Head of caudate nucleus (tissue), 42 donors: ENCODE data around the gene COL26A1.

Experiments
- DNase-seq, 42 donors: peaks; one replicate each; pipeline versions ENCODE4 v3.0.0 to v3.0.0-alpha.2; 2020 to 2021; ENCODE audit warnings: mixed read lengths in 7 of 42
- intact Hi-C: fragments of 100-400 bp; cut with DNase I; formaldehyde crosslinking; loops from one replicate; pipeline ENCODE4 v1.15.0; 2022

Gene COL26A1

GRCh38 chr7:101368422-101369165, 5.9 kb downstream of the COL26A1 start:
- no peak for DNase-seq
- intact Hi-C loops: no loop called here

DNA sequence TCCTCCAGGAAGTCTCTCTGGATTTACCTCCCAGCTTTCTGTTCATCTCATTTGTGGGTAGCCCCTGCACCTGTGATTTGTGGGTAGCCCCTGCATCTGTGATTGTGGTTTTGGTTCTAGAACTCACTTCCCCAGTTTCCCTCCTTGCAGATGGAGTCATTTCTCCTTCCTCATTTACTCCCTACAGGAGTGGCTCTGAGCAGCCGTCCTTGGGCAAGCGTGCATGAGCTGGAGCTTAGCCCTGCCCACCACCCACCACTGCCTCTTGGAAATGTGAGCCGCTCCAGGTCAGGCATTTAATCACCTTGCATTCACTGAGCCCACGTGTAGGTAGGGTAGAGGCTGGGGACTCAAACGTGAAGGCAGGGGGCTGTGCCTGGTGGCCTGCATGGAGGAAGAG, 8.2 kb downstream of the COL26A1 start:
- intact Hi-C loops: no loop called here
- DNase-seq: no peak

- DNase-seq: peak in 1 of 42 donors; percentile 7
- intact Hi-C loops: no loop called here
These were observed 11.3 kb downstream of the COL26A1 start for GRCh38 chr7:101373812-101374614.

GRCh38 chr7:101374990-101375389, 12.3 kb downstream of the COL26A1 start:
- no peak for DNase-seq
- intact Hi-C loops: no loop called here

GRCh38 chr7:101376601-101377000, 13.9 kb downstream of the COL26A1 start:
- no peak for DNase-seq
- intact Hi-C loops: no loop called here

DNA sequence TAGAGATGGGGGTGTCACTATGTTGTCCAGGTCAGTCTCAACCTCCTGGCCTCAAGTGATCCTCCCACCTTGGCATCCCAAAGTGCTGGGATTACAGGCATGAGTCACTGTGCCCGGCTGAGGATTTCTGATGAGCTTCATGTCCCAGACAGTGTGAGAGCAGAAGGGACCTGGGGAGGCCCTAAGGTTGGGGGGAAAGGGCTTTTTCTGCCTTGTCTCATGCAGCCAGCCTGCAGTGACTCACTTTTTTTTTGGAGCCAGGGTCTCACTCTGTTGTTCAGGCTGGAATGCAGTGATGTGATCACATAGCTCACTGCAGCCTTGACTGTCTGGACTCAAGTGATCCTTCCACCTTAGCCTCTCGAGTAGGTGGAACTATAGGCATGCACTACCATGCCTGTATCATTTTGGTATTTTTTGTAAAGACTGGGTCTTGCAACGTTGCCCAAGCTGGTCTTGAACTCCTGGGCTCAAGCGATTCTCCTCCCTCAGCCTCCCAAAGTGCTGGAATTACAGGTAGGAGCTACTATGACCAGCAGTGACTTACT, 14.6 kb downstream of the COL26A1 start:
- no peak for DNase-seq
- intact Hi-C loops: no loop called here

GRCh38 chr7:101378751-101379174, 16.1 kb downstream of the COL26A1 start:
- intact Hi-C loops: no loop called here
- DNase-seq: no peak

- intact Hi-C loops: no loop called here
- no peak for DNase-seq
These were observed 16.6 kb downstream of the COL26A1 start for GRCh38 chr7:101379302-101379701.

DNA sequence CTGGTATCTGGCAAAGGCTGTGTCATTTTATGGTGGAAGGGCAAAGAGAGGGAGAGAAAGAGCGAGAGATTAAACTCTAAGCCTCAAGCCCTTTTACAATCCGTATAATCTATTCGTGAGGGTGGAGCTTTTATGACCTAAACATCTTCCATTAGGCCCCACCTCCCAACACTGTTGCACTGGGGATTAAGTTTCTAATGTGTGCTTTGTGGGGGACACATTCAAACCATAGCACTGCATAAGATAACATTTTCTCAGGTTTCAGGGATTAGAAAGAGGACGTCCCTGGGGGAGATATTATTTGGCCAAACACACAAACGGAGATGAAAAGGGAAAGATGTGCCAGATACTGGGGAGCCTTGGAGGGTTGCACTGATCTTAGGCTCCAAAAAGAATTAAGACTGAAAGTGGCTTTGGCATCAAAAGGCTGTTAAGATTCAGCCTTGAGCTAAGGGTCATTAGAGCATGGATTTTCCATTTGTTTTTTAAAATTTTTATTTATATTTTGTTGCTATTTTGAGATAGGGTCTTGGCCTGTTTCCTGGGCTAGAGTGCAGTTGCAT, 19.0 kb downstream of the COL26A1 start:
- intact Hi-C loops: no loop called here
- DNase-seq: no peak

- intact Hi-C loops: no loop called here
- DNase-seq: no peak
These were observed 20.3 kb downstream of the COL26A1 start for GRCh38 chr7:101382937-101383336.

GRCh38 chr7:101386177-101386557, 23.5 kb downstream of the COL26A1 start:
- DNase-seq: no peak
- intact Hi-C loops: no loop called here

DNA sequence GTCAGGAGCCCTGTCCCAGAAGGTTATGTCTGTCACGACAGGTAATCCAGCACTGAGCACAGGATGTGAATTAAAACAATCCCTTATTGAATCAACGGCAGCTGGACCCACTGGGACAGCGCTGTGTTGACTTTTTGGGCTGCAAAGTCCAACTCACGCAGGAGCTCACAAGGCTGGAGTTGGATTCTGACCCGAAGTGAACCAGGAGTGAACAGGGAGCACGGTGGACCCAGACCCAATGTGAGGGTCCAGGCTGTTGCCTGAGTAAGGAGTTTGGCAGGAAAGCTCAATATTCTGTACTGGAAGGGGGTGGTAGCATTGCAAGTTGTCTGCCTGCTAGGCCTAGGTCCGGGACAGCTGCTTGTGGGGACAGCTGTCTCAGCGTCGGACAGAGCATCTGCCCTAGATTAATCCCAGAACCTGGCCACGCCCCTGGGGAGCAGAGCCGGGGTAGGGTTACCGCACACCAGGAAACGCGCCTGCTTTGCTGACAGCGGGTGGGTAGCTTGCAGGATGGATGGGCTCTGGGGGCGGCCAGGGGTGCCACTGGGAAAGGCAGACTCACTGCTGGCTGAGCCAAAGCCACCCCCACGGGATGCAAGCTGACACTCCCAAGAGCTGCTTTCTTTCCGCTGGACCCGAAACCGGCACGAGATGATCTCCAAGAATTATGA, 24.0 kb downstream of the COL26A1 start:
- DNase-seq: peak in 33 of 42 donors; percentile 2 to 65 (median 30)
- intact Hi-C loops: no loop called here

GRCh38 chr7:101390901-101391301, 28.2 kb downstream of the COL26A1 start:
- intact Hi-C loops: no loop called here
- DNase-seq: no peak

- intact Hi-C loops: no loop called here
- DNase-seq: no peak
These were observed 29.3 kb downstream of the COL26A1 start for GRCh38 chr7:101391991-101392390.

GRCh38 chr7:101393865-101394264, 31.2 kb downstream of the COL26A1 start:
- DNase-seq: no peak
- intact Hi-C loops: no loop called here

- DNase-seq: no peak
- intact Hi-C loops: no loop called here
These were observed 32.7 kb downstream of the COL26A1 start for GRCh38 chr7:101395376-101395775.

GRCh38 chr7:101397243-101397642, 34.6 kb downstream of the COL26A1 start:
- no peak for DNase-seq
- intact Hi-C loops: no loop called here

DNA sequence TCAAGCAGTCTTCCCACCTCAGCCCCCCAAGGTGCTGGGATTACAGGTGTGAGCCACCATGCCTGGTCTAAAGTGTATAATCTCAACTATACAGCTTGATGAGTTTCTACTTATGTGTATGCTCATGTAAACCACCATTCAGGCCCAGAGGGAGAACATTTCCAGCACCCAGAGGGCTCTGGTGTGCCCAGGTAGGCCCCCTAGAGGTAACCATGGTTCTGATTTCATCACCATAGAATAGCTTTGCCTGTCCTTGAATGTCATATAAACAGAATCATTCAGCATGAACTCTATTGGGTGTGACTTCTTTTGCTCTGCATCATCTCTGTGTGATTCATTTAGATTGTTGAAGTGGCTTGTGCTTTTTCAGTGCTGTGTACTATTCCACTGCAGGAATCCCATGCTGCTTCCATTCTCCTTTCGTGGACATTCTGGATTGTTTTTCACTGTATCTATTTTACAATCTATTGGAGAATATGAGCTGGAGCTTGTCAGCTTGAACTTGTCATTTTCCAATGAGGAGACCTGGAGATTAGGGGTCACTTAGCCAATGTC, 35.2 kb downstream of the COL26A1 start:
- intact Hi-C loops: no loop called here

More for the DNA sequence above, 35.2 kb downstream of the COL26A1 start:
- DNase-seq: no peak
